Neural cell (in vitro differentiated cells): Measurements from ENCODE around the gene CELSR3.

Experiments
- CTCF ChIP-seq: fragments of 450-650 bp; IDR thresholded peaks from 2 replicates; pipeline ENCODE4 v1.5.1; 2014; ENCODE audit warnings: antibody characterized with exemption, mild to moderate bottlenecking, moderate library complexity; ENCODE audit not compliant: poor library complexity, severe bottlenecking
- EP300 ChIP-seq: fragments of 450-650 bp; conservative IDR thresholded peaks from 2 replicates; pipeline ENCODE4 v1.6.1; 2014; ENCODE audit warnings: antibody characterized with exemption, mild to moderate bottlenecking, moderate library complexity; ENCODE audit not compliant: poor library complexity, severe bottlenecking
- EZH2 ChIP-seq: fragments of 200-600, 300-800 bp; shearing (Covaris generic), sonication (generic); IDR thresholded peaks from 2 replicates; pipeline ENCODE4 v1.6.1; 2014; ENCODE audit warnings: antibody characterized with exemption, low read length, borderline replicate concordance, mild to moderate bottlenecking; ENCODE audit not compliant: insufficient read depth, poor library complexity, severe bottlenecking

- TF ChIP-seq EZH2 (no peak), CTCF (no peak), EP300 (no peak)
These were observed 74.5 kb downstream of the CELSR3 start for GRCh38 chr3:48588230-48588629.
